H54 (cell line): ENCODE results near the gene LAMP5.

Experiments used
- DNase-seq: peaks from one replicate; pipeline ENCODE4 v3.0.0; 2011; ENCODE audit warnings: low spot score, mixed read lengths; ENCODE audit not compliant: insufficient read length
- FAIRE-seq: peaks from 3 replicates; lab custom pipeline; 2011; peaks lifted over from hg19 to GRCh38; lab: Jason Lieb, UNC
- POLR2A ChIP-seq: IDR thresholded peaks from 2 replicates; pipeline ENCODE4 v1.6.1; 2011; ENCODE audit warnings: low read depth, mild to moderate bottlenecking, low read length

LAMP5 gene

GRCh38 chr20:9491324-9491723 lies 23.1 kb upstream of the LAMP5 start:
- FAIRE-seq, result no peak
- DNase-seq, result no peak
- no peak for TF ChIP-seq POLR2A

- FAIRE-seq (no peak), DNase-seq (no peak)
- TF ChIP-seq POLR2A, result no peak
These were observed 22.3 kb upstream of the LAMP5 start for GRCh38 chr20:9492067-9492466.

- FAIRE-seq (no peak), DNase-seq (no peak)
- no peak for TF ChIP-seq POLR2A
These were observed 20.6 kb upstream of the LAMP5 start for GRCh38 chr20:9493803-9494202.

- TF ChIP-seq POLR2A, result no peak
- DNase-seq (no peak), FAIRE-seq (no peak)
These were observed 18.7 kb upstream of the LAMP5 start for GRCh38 chr20:9495701-9496100.

- DNase-seq (no peak), FAIRE-seq (no peak)
- TF ChIP-seq POLR2A, result no peak
These were observed 18.2 kb upstream of the LAMP5 start for GRCh38 chr20:9496155-9496554.

GRCh38 chr20:9498322-9498721 lies 16.1 kb upstream of the LAMP5 start:
- DNase-seq, result no peak
- TF ChIP-seq POLR2A, result no peak
- FAIRE-seq, result no peak

GRCh38 chr20:9499126-9499899 lies 15.1 kb upstream of the LAMP5 start:
- DNase-seq, result no peak
- FAIRE-seq, result no peak
- TF ChIP-seq POLR2A, result no peak

GRCh38 chr20:9500121-9500520 lies 14.3 kb upstream of the LAMP5 start:
- no peak for TF ChIP-seq POLR2A
- DNase-seq (no peak), FAIRE-seq (no peak)

- TF ChIP-seq POLR2A, result no peak
- DNase-seq, result no peak
- FAIRE-seq, result no peak
These were observed 12.9 kb upstream of the LAMP5 start for GRCh38 chr20:9501473-9501872.

- DNase-seq, result peak; percentile 30
These were observed 10.7 kb upstream of the LAMP5 start for GRCh38 chr20:9503526-9504245.

GRCh38 chr20:9506280-9506821 lies 8.0 kb upstream of the LAMP5 start:
- DNase-seq (no peak), FAIRE-seq (no peak)
- no peak for TF ChIP-seq POLR2A

More at GRCh38 chr20:9503526-9504245, 10.7 kb upstream of the LAMP5 start:
- no peak for FAIRE-seq
- TF ChIP-seq POLR2A, result no peak

- no peak for TF ChIP-seq POLR2A
- DNase-seq, result no peak
- no peak for FAIRE-seq
These were observed 7.4 kb upstream of the LAMP5 start for GRCh38 chr20:9506964-9507369.

- FAIRE-seq (no peak), DNase-seq (no peak)
- TF ChIP-seq POLR2A, result no peak
These were observed 6.7 kb upstream of the LAMP5 start for GRCh38 chr20:9507544-9508239.

- no peak for TF ChIP-seq POLR2A
- no peak for FAIRE-seq
- no peak for DNase-seq
These were observed 6.1 kb upstream of the LAMP5 start for GRCh38 chr20:9508240-9508661.
